Measurements from ENCODE around the gene KLK1. TPM values are rescaled to one million over a fixed set of nuclear protein-coding genes. Genes with fewer than 3 reads are reported as not detected.

Gene KLK1
- total RNA-seq, 1 experiment from 2014 or later, result not detected

DNA sequence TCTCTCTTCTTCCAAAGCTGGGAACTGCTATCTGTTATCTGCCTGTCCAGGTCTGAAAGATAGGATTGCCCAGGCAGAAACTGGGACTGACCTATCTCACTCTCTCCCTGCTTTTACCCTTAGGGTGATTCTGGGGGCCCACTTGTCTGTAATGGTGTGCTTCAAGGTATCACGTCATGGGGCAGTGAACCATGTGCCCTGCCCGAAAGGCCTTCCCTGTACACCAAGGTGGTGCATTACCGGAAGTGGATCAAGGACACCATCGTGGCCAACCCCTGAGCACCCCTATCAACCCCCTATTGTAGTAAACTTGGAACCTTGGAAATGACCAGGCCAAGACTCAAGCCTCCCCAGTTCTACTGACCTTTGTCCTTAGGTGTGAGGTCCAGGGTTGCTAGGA, 36.3 kb upstream of the KLK1 start:
- Histone ChIP-seq H3K36me3 (ENCODE audit: low read depth) (no peaks in the 10 kb centered on the region), H3K27me3 (ENCODE audit: insufficient read depth, low read depth) (peaks cover 95% of the 10 kb centered on the region), H3K79me2 (ENCODE audit: low read depth) (no peaks in the 10 kb centered on the region), H3K9me2 (ENCODE audit: insufficient read depth) (no peaks in the 10 kb centered on the region), H2AFZ (no peak overlapping the region), H3F3A (ENCODE audit: insufficient read depth, low read depth) (no peaks in the 10 kb centered on the region), H3K4me1 (replicated peaks; ENCODE audit: insufficient read depth) (no peaks in the 10 kb centered on the region), H3K27ac (no peak overlapping the region), H3K9me3 (ENCODE audit: insufficient read depth, low read depth) (no peaks in the 10 kb centered on the region; the same call in 1 of the 2 replicates), H3K4me2 (no peak overlapping the region), H4K20me1 (ENCODE audit: insufficient read depth) (no peaks in the 10 kb centered on the region), H3K4me3 (no peak overlapping the region)
- DNase-seq, result no peak
- TF ChIP-seq, protein P1, sequence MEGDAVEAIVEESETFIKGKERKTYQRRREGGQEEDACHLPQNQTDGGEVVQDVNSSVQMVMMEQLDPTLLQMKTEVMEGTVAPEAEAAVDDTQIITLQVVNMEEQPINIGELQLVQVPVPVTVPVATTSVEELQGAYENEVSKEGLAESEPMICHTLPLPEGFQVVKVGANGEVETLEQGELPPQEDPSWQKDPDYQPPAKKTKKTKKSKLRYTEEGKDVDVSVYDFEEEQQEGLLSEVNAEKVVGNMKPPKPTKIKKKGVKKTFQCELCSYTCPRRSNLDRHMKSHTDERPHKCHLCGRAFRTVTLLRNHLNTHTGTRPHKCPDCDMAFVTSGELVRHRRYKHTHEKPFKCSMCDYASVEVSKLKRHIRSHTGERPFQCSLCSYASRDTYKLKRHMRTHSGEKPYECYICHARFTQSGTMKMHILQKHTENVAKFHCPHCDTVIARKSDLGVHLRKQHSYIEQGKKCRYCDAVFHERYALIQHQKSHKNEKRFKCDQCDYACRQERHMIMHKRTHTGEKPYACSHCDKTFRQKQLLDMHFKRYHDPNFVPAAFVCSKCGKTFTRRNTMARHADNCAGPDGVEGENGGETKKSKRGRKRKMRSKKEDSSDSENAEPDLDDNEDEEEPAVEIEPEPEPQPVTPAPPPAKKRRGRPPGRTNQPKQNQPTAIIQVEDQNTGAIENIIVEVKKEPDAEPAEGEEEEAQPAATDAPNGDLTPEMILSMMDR (conservative IDR thresholded peaks at IDR 0.05), result no peak
- TF ChIP-seq EZH2 (IDR thresholded peaks at IDR 0.05; ENCODE audit: low read depth), result no peak
- CTCF ChIA-PET, result no interaction called here
- POLR2A ChIA-PET (ENCODE audit: unreplicated experiment), result no interaction called here
- intact Hi-C loops (cut with micrococcal nuclease; ENCODE audit: unreplicated experiment), result no loop called here
- BruUV-seq (replicated peaks), result no TSS peak

DNA sequence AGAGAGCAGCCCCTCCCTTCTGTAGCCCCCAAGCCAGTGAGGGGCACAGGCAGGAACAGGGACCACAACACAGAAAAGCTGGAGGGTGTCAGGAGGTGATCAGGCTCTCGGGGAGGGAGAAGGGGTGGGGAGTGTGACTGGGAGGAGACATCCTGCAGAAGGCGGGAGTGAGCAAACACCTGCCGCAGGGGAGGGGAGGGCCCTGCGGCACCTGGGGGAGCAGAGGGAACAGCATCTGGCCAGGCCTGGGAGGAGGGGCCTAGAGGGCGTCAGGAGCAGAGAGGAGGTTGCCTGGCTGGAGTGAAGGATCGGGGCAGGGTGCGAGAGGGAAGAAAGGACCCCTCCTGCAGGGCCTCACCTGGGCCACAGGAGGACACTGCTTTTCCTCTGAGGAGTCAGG, 35.3 kb upstream of the KLK1 start:
- Histone ChIP-seq H3K4me2 (no peak overlapping the region), H3K9me2 (ENCODE audit: insufficient read depth) (no peaks in the 10 kb centered on the region), H3K9me3 (ENCODE audit: insufficient read depth, low read depth) (no peaks in the 10 kb centered on the region; the same call in 1 of the 2 replicates), H3K4me1 (replicated peaks; ENCODE audit: insufficient read depth) (no peaks in the 10 kb centered on the region), H3K4me3 (no peak overlapping the region), H3F3A (ENCODE audit: insufficient read depth, low read depth) (no peaks in the 10 kb centered on the region), H2AFZ (no peak overlapping the region), H3K27ac (no peak overlapping the region), H3K27me3 (ENCODE audit: insufficient read depth, low read depth) (peaks cover 95% of the 10 kb centered on the region), H4K20me1 (ENCODE audit: insufficient read depth) (no peaks in the 10 kb centered on the region), H3K79me2 (ENCODE audit: low read depth) (no peaks in the 10 kb centered on the region), H3K36me3 (ENCODE audit: low read depth) (no peaks in the 10 kb centered on the region)
- TF ChIP-seq, protein P1 (conservative IDR thresholded peaks at IDR 0.05), result no peak
- TF ChIP-seq EZH2 (IDR thresholded peaks at IDR 0.05; ENCODE audit: low read depth), result no peak
- ChIA-PET CTCF (no interaction called here), POLR2A (ENCODE audit: unreplicated experiment) (no interaction called here)
- no TSS peak for BruUV-seq (replicated peaks)
- DNase-seq, result no peak
- intact Hi-C loops (cut with micrococcal nuclease; ENCODE audit: unreplicated experiment), result no loop called here

DNA sequence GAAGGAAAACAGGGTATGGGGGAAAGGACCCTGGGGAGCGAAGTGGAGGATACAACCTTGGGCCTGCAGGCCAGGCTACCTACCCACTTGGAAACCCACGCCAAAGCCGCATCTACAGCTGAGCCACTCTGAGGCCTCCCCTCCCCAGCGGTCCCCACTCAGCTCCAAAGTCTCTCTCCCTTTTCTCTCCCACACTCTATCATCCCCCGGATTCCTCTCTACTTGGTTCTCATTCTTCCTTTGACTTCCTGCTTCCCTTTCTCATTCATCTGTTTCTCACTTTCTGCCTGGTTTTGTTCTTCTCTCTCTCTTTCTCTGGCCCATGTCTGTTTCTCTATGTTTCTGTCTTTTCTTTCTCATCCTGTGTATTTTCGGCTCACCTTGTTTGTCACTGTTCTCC, 33.8 kb upstream of the KLK1 start:
- Histone ChIP-seq H3K9me2 (ENCODE audit: insufficient read depth) (no peaks in the 10 kb centered on the region), H2AFZ (no peak overlapping the region), H3K79me2 (ENCODE audit: low read depth) (no peaks in the 10 kb centered on the region), H3K27ac (no peak overlapping the region), H4K20me1 (ENCODE audit: insufficient read depth) (no peaks in the 10 kb centered on the region), H3K4me1 (replicated peaks; ENCODE audit: insufficient read depth) (no peaks in the 10 kb centered on the region), H3K36me3 (ENCODE audit: low read depth) (no peaks in the 10 kb centered on the region), H3K27me3 (ENCODE audit: insufficient read depth, low read depth) (peaks cover 96% of the 10 kb centered on the region), H3K4me3 (no peak overlapping the region), H3K4me2 (no peak overlapping the region), H3F3A (ENCODE audit: insufficient read depth, low read depth) (no peaks in the 10 kb centered on the region), H3K9me3 (ENCODE audit: insufficient read depth, low read depth) (no peaks in the 10 kb centered on the region; the same call in 1 of the 2 replicates)
- intact Hi-C loops (cut with micrococcal nuclease; ENCODE audit: unreplicated experiment), result no loop called here
- DNase-seq, result no peak
- ChIA-PET POLR2A (ENCODE audit: unreplicated experiment) (no interaction called here), CTCF (no interaction called here)
- no TSS peak for BruUV-seq (replicated peaks)
- no peak for TF ChIP-seq EZH2 (IDR thresholded peaks at IDR 0.05; ENCODE audit: low read depth)
- TF ChIP-seq, protein P1 (conservative IDR thresholded peaks at IDR 0.05), result no peak
